MM.1S (cell line): Measurements from ENCODE around the gene WDFY2.

ENCODE experiments used
- DNase-seq: peaks from one replicate; pipeline ENCODE4 v3.0.0-alpha.2; 2015
- H2AFZ ChIP-seq: fragments of 300-600 bp; sonication (generic); 2 replicates; pipeline ENCODE4 v1.6.0; 2016; ENCODE audit warnings: antibody characterized with exemption, low read length
- H3F3A ChIP-seq: fragments of 300-600 bp; sonication (generic); 2 replicates; pipeline ENCODE4 v1.6.1; 2016; ENCODE audit warnings: mild to moderate bottlenecking, antibody characterized with exemption, low read length, moderate library complexity, mixed read lengths; ENCODE audit not compliant: insufficient read depth
- H3K27ac ChIP-seq: fragments of 300-600 bp; sonication (generic); 2 replicates; pipeline ENCODE4 v1.5.1; 2016; ENCODE audit warnings: mild to moderate bottlenecking, low read length
- H3K27me3 ChIP-seq: fragments of 300-600 bp; sonication (generic); replicated peaks from 2 replicates; pipeline ENCODE4 v1.6.0; 2016; ENCODE audit warnings: low read length; ENCODE audit not compliant: insufficient read depth
- H3K36me3 ChIP-seq: fragments of 300-600 bp; sonication (generic); replicated peaks from 2 replicates; pipeline ENCODE4 v1.6.1; 2016; ENCODE audit warnings: mild to moderate bottlenecking, low read length, mixed read lengths; ENCODE audit not compliant: insufficient read depth
- H3K4me1 ChIP-seq: fragments of 300-600 bp; sonication (generic); 2 replicates; pipeline ENCODE4 v1.6.1; 2016; ENCODE audit warnings: low read length, mixed read lengths
- H3K4me2 ChIP-seq: fragments of 300-600 bp; sonication (generic); 2 replicates; pipeline ENCODE4 v1.6.0; 2016; ENCODE audit warnings: low read depth, low read length
- H3K4me3 ChIP-seq: fragments of 300-600 bp; sonication (generic); 2 replicates; pipeline ENCODE4 v1.5.1; 2016; ENCODE audit warnings: low read length, mixed read lengths
- H3K79me2 ChIP-seq: fragments of 300-600 bp; sonication (generic); 2 replicates; pipeline ENCODE4 v1.6.1; 2016; ENCODE audit warnings: mixed run types, low read length, mixed read lengths
- H3K9ac ChIP-seq: fragments of 300-600 bp; sonication (generic); 2 replicates; pipeline ENCODE4 v1.6.1; 2016; ENCODE audit warnings: low read length, mixed read lengths
- H3K9me2 ChIP-seq: fragments of 300-600 bp; sonication (generic); replicated peaks from 2 replicates; pipeline ENCODE4 v1.6.1; 2016; ENCODE audit warnings: mild to moderate bottlenecking, low read length, mixed read lengths; ENCODE audit not compliant: insufficient read depth
- H3K9me3 ChIP-seq: fragments of 300-600 bp; sonication (generic); replicated peaks from 2 replicates; pipeline ENCODE4 v1.6.1; 2016; ENCODE audit warnings: mild to moderate bottlenecking, low read length, mixed read lengths; ENCODE audit not compliant: insufficient read depth
- H4K20me1 ChIP-seq: fragments of 300-600 bp; sonication (generic); 2 replicates; pipeline ENCODE4 v1.6.1; 2016; ENCODE audit warnings: mild to moderate bottlenecking, low read length, moderate library complexity, mixed read lengths; ENCODE audit not compliant: insufficient read depth
- CTCF ChIP-seq: fragments of 300-600 bp; sonication (generic); IDR thresholded peaks from 2 replicates; pipeline ENCODE4 v1.5.1; 2016; ENCODE audit warnings: antibody characterized with exemption, low read length, mixed read lengths
- EZH2 ChIP-seq: fragments of 300-600 bp; sonication (generic); optimal IDR thresholded peaks from 2 replicates; pipeline ENCODE3; 2017; ENCODE audit warnings: low read depth, mild to moderate bottlenecking, antibody characterized with exemption, low read length, mixed read lengths
- EZH2phosphoT487 ChIP-seq: fragments of 300-600 bp; sonication (generic); IDR thresholded peaks from 2 replicates; pipeline ENCODE4 v1.6.1; 2018; ENCODE audit warnings: antibody characterized with exemption, low read length

WDFY2 gene

DNA sequence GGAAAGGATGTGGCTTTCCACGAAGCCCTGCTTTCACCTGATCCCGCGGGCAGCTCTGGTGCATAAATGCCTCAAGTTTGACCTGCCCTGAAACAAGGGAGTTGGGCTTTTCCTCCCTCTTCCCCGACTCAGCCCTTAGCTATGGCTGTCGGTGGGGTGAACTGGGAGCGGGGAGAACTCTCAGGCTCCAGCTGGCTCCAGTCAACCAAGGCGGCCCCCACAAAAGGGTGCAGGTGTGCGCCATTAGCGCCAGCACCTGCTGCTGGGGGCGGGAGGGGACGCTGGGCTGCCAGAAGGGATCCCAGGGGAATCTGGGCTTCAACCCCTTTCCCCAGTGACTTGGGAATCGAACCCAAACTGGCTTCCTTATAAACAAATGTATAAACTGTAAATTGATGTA is 226.8 kb downstream of the WDFY2 start:
- DNase-seq, result no peak
- Histone ChIP-seq H4K20me1 (no peaks in the 10 kb centered on the region), H3K9ac (no peak overlapping the region), H3K4me3 (no peak overlapping the region), H3K79me2 (no peaks in the 10 kb centered on the region), H3K27ac (no peak overlapping the region), H3F3A (no peaks in the 10 kb centered on the region), H2AFZ (no peak overlapping the region), H3K4me2 (no peak overlapping the region), H3K9me2 (no peaks in the 10 kb centered on the region), H3K27me3 (no peaks in the 10 kb centered on the region), H3K9me3 (no peaks in the 10 kb centered on the region), H3K4me1 (0 out of 2 replicates have a peak, but pooled peaks cover 6% of the 10 kb centered on the region), H3K36me3 (no peaks in the 10 kb centered on the region)
- TF ChIP-seq EZH2 (no peak), CTCF (no peak), EZH2phosphoT487 (no peak)

- Histone ChIP-seq H3K79me2 (no peaks in the 10 kb centered on the region), H4K20me1 (no peaks in the 10 kb centered on the region), H3K4me3 (no peak overlapping the region), H3K4me1 (0 out of 2 replicates have a peak, but pooled peaks cover 6% of the 10 kb centered on the region), H3K4me2 (no peak overlapping the region), H3K9ac (no peak overlapping the region), H3K9me2 (no peaks in the 10 kb centered on the region), H3F3A (no peaks in the 10 kb centered on the region), H2AFZ (no peak overlapping the region), H3K27me3 (no peaks in the 10 kb centered on the region), H3K9me3 (no peaks in the 10 kb centered on the region), H3K36me3 (no peaks in the 10 kb centered on the region), H3K27ac (no peak overlapping the region)
- no peak for DNase-seq
- TF ChIP-seq EZH2, result no peak
- no peak for TF ChIP-seq EZH2phosphoT487
Measured at GRCh38 chr13:51811920-51812451, 227.7 kb downstream of the WDFY2 start.

DNA sequence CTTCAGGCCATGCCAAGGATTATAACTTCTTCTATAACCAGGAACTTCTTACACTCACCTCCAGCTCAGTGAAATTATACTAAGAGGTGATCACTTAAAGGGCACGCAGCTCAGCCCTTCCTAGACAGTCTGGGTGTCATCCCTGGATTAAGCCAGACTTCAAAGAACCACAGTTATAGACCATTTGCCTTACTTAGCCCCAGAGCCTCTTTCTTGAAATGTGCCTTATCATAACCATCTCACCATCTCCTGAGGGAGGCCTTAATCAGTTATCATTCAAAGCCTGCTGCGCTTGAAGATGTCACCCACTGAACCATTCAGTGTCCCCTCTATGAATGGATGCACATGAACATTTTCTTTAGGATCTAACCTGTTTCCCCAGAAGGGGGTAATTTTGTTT is 229.8 kb downstream of the WDFY2 start:
- TF ChIP-seq EZH2phosphoT487, result no peak
- TF ChIP-seq CTCF, result no peak
- no peak for TF ChIP-seq EZH2
- no peaks in the 10 kb centered on the region for H3K79me2 ChIP-seq
- H3K9me3 ChIP-seq, result no peaks in the 10 kb centered on the region
- 0 out of 2 replicates have a peak, but pooled peaks cover 6% of the 10 kb centered on the region for H3K4me1 ChIP-seq
- H4K20me1 ChIP-seq, result no peaks in the 10 kb centered on the region
- no peaks in the 10 kb centered on the region for H3K36me3 ChIP-seq
- no peaks in the 10 kb centered on the region for H3F3A ChIP-seq
- H3K9ac ChIP-seq, result no peak overlapping the region
- no peak overlapping the region for H3K27ac ChIP-seq
- H3K4me2 ChIP-seq, result no peak overlapping the region
- H3K27me3 ChIP-seq, result no peaks in the 10 kb centered on the region
- H3K9me2 ChIP-seq, result no peaks in the 10 kb centered on the region
- DNase-seq, result no peak
- no peak overlapping the region for H2AFZ ChIP-seq
- H3K4me3 ChIP-seq, result no peak overlapping the region
